Stimulated activated naive B cell treated with anti-CD40 and anti-IgM and Interleukin-4, amounts not matched to agents 10 μg/mL and 1 μg/mL and 100 μg/mL, for 72 hours (primary cell): ENCODE data around the gene ZNF738.
"Not testable (repeated sequence)": the region's sequence is repeated elsewhere in the genome, so short reads cannot be mapped to it uniquely, and the experiment has no call there.

Experiments
- ATAC-seq, 2 donors: fragments of 150-1000 bp; cut with Tn5 transposase; replicated peaks; 2 replicates each; pipeline ENCODE4 v1.10.0; 2021; ENCODE audit warnings: moderate library complexity in 1 of 2
- DNase-seq: peaks from one replicate; pipeline ENCODE4 v3.0.0; 2021
- H3K27ac Mint-ChIP-seq: one replicate; pipeline ENCODE4 v1.8.0; 2022; ENCODE audit warnings: mild to moderate bottlenecking, mixed read lengths
- H3K27me3 Mint-ChIP-seq, 2 donors: one replicate each; pipeline ENCODE4 v1.8.0; 2022; ENCODE audit warnings: mixed read lengths in 2 of 2
- H3K36me3 Mint-ChIP-seq, 2 donors: one replicate each; pipeline ENCODE4 v1.8.0; 2022; ENCODE audit warnings: mixed read lengths in 2 of 2, mild to moderate bottlenecking in 1 of 2
- H3K4me1 Mint-ChIP-seq, 2 donors: one replicate each; pipeline ENCODE4 v1.8.0; 2022; ENCODE audit warnings: mixed read lengths in 2 of 2, mild to moderate bottlenecking in 1 of 2
- H3K4me3 Mint-ChIP-seq, 2 donors: one replicate each; pipeline ENCODE4 v1.8.0; 2022; ENCODE audit warnings: mild to moderate bottlenecking in 2 of 2, mixed read lengths in 2 of 2, moderate library complexity in 1 of 2
- H3K9me3 Mint-ChIP-seq, 2 donors: one replicate each; pipeline ENCODE4 v1.8.0; 2022; ENCODE audit warnings: mixed read lengths in 2 of 2, mild to moderate bottlenecking in 1 of 2

ZNF738 gene

DNA sequence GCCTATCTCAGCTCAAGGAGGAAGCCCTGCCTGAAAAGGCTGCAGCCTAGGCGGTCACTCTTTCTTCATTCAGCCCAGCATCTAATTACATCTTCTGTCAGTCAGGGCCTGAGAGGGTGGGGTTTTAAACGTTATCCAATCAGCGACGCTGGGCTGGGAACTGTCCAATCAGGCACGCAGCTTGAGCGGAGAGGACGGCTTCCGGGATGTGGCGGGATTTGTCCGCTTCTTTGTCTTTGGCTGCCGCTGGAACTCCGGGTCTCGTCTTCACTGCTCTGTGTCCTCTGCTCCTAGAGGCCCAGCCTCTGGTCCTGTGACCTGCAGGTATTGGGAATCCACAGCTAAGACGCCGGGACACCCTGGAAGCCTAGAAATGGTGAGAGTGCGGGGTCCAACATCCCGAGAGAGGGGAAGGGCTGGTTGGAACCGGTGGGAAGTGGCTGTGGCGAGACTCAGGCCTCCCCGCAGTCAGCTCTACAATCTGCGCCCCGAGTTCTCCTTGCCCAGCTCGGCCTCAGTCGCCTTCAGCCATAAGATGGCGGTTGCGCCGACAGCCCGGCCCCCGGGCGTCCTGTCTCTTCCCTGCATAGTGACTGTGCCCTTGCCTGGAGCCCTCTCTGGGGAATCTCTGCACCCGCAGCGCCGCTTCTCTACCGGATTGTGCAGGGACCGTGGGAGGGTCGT lies at the start of gene ZNF738:
ZNF738 (plus strand) TSS at position 233 of the 684 bp plus-strand sequence; CDS start at position 374, 141 bp downstream.
- Mint-ChIP-seq H3K4me1 (peaks cover 2 to 5% of the 10 kb centered on the region in 2 donors), H3K27me3 (no peaks in the 10 kb centered on the region), H3K36me3 (peaks cover 14 to 17% of the 10 kb centered on the region in 2 donors), H3K9me3 (peaks cover 0 to 2% of the 10 kb centered on the region in 2 donors), H3K27ac (peak within 1 kb of the TSS; percentile 99), H3K4me3 (peak within 1 kb of the TSS; percentile 98 to 100)
- peak; percentile 98 for ATAC-seq
- peak; percentile 87 for DNase-seq

DNA sequence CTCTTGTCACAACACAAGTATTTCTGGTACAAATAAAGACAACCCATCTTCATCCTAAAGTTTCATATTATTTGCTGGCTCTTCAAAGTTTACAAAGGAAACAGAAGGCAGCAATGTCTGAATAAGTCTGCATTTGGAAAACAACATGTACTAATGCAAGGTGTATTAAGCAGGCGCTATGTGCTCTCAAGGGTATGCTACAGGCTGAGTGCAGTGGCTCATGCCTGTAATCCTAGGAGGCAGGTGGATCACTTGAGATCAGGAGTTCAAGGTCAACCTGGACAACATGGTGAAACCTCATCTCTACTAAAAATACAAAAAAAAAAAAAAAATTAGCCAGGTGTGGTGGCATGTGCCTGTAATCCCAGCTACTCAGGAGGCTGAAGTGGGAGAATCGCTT lies 46.0 kb upstream of the ZNF738 start:
- not testable (repeated sequence) for H3K4me3 Mint-ChIP-seq, DNase-seq, H3K9me3 Mint-ChIP-seq, H3K27me3 Mint-ChIP-seq, H3K27ac Mint-ChIP-seq, ATAC-seq
- Mint-ChIP-seq H3K36me3 (peaks cover 17 to 33% of the 10 kb centered on the region in 2 donors), H3K4me1 (peaks cover 7 to 26% of the 10 kb centered on the region in 2 donors)

DNA sequence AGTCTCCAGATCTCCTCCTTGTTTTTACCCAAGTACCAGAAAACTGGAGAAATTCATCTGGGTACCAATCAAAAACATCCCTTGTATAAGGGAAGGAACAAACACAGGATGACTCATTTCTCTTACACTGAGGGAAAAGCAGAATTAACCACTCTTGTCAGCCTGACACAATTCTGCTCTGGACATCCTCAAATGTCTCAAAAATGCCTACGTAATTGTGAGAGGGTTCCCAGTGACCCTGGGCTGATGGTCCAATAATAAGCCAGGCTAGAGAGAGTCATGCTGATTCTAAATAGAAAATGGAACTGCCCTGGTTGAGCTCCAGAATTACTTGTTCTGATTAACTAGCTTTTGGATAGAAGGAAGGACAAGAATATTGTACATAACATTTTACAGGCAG lies 44.1 kb upstream of the ZNF738 start:
- Mint-ChIP-seq H3K36me3 (peaks cover 8 to 32% of the 10 kb centered on the region in 2 donors), H3K4me3 (no peak overlapping the region)
- ATAC-seq, result peak; percentile 36 to 41

DNA sequence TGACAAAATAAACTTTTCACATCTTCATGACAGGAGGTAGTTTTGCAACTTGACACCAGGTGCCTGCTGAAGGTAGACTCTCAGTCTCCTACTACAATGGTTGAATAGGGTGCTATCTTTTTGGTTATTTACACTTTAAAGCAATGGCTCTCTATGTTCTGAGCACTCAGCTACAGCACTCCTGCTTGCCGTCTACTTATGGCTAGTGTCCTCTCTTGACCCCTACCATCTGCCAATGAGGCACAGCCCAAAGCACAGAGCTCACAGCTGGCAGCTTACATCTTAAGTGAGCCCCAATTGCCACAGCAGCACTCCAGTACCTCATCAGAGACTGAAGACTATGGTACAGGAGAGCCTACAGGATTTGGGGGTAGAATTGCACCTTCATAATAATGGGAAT lies 41.0 kb upstream of the ZNF738 start:
- DNase-seq, result no peak
- no peak for ATAC-seq
- H3K27ac Mint-ChIP-seq, result no peak overlapping the region
- H3K36me3 Mint-ChIP-seq, result peaks cover 23 to 49% of the 10 kb centered on the region in 2 donors
- H3K4me3 Mint-ChIP-seq, result no peak overlapping the region
- H3K9me3 Mint-ChIP-seq, result no peaks in the 10 kb centered on the region
- no peaks in the 10 kb centered on the region for H3K27me3 Mint-ChIP-seq
- peaks cover 18 to 52% of the 10 kb centered on the region in 2 donors for H3K4me1 Mint-ChIP-seq

More for the DNA sequence above, 44.1 kb upstream of the ZNF738 start:
- Mint-ChIP-seq H3K27ac (no peak overlapping the region), H3K27me3 (no peaks in the 10 kb centered on the region), H3K9me3 (no peaks in the 10 kb centered on the region), H3K4me1 (peaks cover 7 to 21% of the 10 kb centered on the region in 2 donors)
- no peak for DNase-seq

DNA sequence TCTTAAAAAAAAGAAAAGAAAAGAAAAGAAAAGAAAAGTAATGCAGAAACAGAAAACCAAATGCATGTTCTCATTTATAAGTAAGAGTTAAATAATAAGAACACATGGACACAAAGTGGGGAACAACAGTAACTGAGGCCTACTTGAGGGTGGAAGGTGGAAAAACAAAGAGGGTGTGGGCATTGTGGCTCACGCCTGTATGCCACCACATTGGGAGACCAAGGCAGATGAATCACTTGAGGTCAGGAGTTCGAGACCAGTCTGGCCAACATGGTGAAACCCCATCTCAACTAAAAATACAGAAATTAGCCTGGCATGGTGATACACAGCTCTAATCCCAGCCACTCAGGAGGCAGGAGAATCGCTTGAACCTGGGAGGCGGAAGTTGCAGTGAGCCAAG lies 37.7 kb upstream of the ZNF738 start:
- ATAC-seq, result no peak
- peaks cover 27 to 68% of the 10 kb centered on the region in 2 donors for H3K4me1 Mint-ChIP-seq
- H3K9me3 Mint-ChIP-seq, result peaks cover 2 to 7% of the 10 kb centered on the region in 2 donors
- no peak for DNase-seq
- H3K4me3 Mint-ChIP-seq, result no peak overlapping the region
- H3K36me3 Mint-ChIP-seq, result peaks cover 33 to 55% of the 10 kb centered on the region in 2 donors
- H3K27ac Mint-ChIP-seq, result peak overlapping the region; percentile 31
- no peaks in the 10 kb centered on the region for H3K27me3 Mint-ChIP-seq

DNA sequence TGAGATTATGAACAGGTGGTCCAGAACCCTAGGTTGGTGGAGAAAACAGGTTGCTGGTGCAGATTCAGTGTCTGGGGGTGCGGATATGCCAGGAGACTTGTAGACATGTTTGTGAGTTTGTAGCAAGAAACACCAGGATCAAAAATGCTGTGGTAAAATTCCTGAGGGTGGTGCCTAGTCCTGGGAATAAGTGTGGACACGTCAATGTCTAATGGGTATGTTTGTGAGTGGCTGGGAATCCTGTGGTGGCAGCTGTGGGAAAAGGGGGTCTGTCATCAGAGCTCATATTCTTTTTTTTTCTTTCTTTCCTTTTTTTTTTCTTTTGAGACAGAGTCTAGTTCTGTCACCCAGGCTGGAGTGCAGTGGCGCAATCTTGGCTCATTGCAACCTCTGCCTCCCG lies 36.8 kb upstream of the ZNF738 start:
- no peaks in the 10 kb centered on the region for H3K27me3 Mint-ChIP-seq
- H3K4me3 Mint-ChIP-seq, result no peak overlapping the region
- ATAC-seq (no peak), DNase-seq (no peak)
- H3K4me1 Mint-ChIP-seq, result peaks cover 31 to 73% of the 10 kb centered on the region in 2 donors
- H3K9me3 Mint-ChIP-seq, result peaks cover 6 to 11% of the 10 kb centered on the region in 2 donors
- H3K27ac Mint-ChIP-seq, result peak overlapping the region; percentile 62
- H3K36me3 Mint-ChIP-seq, result peaks cover 40 to 60% of the 10 kb centered on the region in 2 donors

DNA sequence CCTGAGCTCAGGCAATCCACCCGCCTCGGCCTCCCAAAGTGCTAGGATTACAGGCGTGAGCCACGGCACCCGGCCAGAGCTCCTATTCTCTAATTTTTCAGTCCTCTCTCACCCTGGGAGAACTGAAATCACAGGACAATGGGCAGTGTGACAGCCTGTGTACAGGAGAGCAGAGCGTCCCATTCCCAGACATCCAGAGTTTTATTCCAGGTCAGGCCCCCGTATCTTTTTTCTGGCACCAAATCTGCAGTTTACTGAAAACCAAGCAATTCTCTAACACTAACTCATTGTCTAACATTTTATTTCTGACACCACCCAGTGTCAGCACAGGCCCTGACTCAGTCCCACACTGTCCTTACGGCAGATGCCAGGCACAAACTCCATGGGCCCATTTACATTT lies 36.3 kb upstream of the ZNF738 start:
- no peak overlapping the region for H3K4me3 Mint-ChIP-seq
- ATAC-seq, result no peak
- peaks cover 43 to 60% of the 10 kb centered on the region in 2 donors for H3K36me3 Mint-ChIP-seq
- H3K4me1 Mint-ChIP-seq, result peaks cover 31 to 72% of the 10 kb centered on the region in 2 donors
- no peaks in the 10 kb centered on the region for H3K27me3 Mint-ChIP-seq
- H3K9me3 Mint-ChIP-seq, result peaks cover 6 to 11% of the 10 kb centered on the region in 2 donors
- no peak for DNase-seq
- H3K27ac Mint-ChIP-seq, result peak overlapping the region; percentile 62

DNA sequence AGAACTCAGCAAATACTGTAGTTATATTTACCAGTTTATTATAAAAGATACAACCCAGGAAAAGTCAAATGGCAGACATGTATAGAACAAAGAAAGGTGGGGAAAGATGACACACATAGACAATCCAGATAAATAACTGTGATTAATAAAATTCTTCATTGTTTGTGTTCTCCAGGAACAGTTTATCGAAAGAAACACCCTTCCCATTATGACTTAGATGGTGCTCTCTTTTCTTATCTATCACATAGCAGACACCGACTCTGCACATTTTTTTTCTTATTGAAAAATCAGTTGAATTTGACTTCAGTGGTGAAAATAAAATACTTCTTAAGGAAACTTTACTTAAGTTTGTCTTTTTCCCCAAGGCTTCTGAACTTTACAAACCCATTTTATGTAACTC lies 35.8 kb upstream of the ZNF738 start:
- Mint-ChIP-seq H3K9me3 (peaks cover 6 to 11% of the 10 kb centered on the region in 2 donors), H3K27ac (no peak overlapping the region), H3K4me1 (peaks cover 34 to 72% of the 10 kb centered on the region in 2 donors), H3K36me3 (peaks cover 48 to 60% of the 10 kb centered on the region in 2 donors), H3K27me3 (no peaks in the 10 kb centered on the region), H3K4me3 (no peak overlapping the region)
- ATAC-seq (no peak), DNase-seq (no peak)

DNA sequence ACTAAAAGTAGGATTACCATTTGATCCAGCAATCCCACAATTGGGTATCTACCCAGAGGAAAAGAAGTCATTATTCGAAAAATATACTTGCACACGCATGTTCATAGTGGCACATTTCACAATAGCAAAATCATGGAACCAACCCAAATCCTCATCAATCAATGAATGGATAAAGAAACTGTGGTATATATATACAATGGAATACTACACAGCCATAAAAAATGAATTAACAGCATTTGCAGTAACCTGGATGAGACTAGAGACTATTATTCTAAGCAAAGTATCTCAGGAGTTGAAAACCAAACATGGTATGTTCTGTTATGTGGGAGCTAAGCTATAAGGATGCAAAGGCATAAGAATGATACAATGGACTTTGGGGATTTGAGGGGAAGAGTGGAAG lies 32.6 kb upstream of the ZNF738 start:
- ATAC-seq, result no peak
- Mint-ChIP-seq H3K4me1 (peaks cover 31 to 61% of the 10 kb centered on the region in 2 donors), H3K36me3 (peaks cover 40 to 45% of the 10 kb centered on the region in 2 donors), H3K27me3 (no peaks in the 10 kb centered on the region), H3K4me3 (peak overlapping the region in 1 of 2 donors; percentile 4), H3K9me3 (peaks cover 6 to 11% of the 10 kb centered on the region in 2 donors), H3K27ac (no peak overlapping the region)
- DNase-seq, result no peak

DNA sequence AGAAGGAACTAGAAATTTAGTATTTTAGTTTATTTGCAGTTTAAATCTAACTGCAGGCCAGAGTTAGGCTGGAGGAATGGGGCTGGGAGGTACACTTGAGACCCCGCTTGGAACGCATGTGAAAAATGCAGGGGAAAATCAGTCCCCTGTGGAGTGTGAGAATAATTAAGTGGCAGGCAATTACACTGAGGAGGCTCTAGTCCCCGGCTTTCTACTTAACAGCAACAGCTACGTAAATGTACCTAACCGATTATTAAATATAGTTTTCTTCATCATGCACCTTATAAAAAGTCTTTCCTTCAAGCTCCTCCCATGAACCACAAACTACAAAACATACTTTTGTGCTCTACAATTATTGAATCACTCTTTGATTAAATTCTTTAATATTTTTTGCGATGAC lies 30.4 kb upstream of the ZNF738 start:
- H3K27ac Mint-ChIP-seq, result peak overlapping the region; percentile 100
- H3K36me3 Mint-ChIP-seq, result peaks cover 29 to 30% of the 10 kb centered on the region in 2 donors
- ATAC-seq (peak in 1 of 2 donors; percentile 12), DNase-seq (no peak)
- H3K4me3 Mint-ChIP-seq, result peak overlapping the region; percentile 100
- H3K9me3 Mint-ChIP-seq, result peaks cover 6 to 11% of the 10 kb centered on the region in 2 donors
- peaks cover 18 to 40% of the 10 kb centered on the region in 2 donors for H3K4me1 Mint-ChIP-seq
- H3K27me3 Mint-ChIP-seq, result no peaks in the 10 kb centered on the region

DNA sequence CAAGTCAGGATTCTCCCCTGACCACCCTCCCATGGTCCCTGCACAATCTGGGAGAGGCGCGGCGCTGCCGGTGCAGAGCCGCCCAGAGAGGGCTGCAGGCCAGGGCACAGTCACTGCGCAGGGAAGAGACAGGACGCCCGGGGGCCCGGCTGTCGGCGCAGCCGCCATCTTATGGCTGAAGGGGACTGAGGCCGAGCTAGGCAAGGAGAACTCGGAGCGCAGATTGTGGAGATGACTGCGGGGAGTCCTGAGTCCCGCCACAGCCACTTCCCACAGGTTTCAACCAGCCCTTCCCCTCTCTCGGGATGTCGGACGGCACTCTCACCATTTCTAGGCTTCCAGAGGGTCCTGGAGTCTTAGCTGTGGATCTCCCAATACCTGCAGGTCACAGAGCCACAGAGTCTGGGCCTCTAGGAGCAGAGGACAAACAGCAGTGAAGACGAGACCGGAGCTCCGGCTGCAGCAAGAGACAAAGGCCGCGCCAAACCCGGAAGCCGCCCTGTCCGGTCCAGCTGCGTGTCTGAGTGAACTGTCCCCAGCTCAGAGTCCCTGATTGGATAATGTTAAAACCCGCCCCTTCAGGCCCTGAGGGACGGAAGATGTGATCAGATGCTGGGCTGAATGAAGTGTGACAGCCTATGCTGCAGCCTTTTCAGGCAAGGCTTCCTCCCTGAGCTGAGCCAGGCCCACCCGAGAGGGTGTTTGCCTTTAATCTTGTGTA lies 29.8 kb upstream of the ZNF738 start, which contains the start of gene ZNF708:
ZNF708 (minus strand) TSS at position 526 of the 721 bp plus-strand sequence; CDS start at position 328, 198 bp downstream.
- peak within 1 kb of the TSS; percentile 100 for H3K27ac Mint-ChIP-seq
- peaks cover 6 to 11% of the 10 kb centered on the region in 2 donors for H3K9me3 Mint-ChIP-seq
- H3K4me3 Mint-ChIP-seq, result peak within 1 kb of the TSS; percentile 100
- peaks cover 16 to 34% of the 10 kb centered on the region in 2 donors for H3K4me1 Mint-ChIP-seq
- H3K27me3 Mint-ChIP-seq, result no peaks in the 10 kb centered on the region
- H3K36me3 Mint-ChIP-seq, result peaks cover 28 to 29% of the 10 kb centered on the region in 2 donors
- peak; percentile 87 for DNase-seq
- peak; percentile 100 for ATAC-seq

DNA sequence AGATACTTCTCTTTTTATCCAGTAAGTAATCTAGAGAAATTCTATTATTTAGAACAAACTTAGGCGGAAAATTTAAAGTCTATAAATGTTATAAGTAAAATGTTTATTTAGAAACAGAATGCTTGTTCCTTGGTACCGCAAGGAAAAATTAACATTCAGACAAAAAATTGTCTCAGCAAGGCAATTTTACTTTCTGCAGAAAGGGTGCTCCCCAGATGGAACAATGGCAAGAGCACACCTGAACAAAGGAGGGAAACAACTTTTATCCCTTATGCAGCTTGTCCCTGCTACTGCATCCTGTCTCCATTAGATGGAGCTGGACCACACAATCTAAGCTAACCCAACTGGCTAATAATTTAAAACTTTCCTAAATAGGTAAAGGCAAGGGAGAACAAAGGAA lies 23.1 kb upstream of the ZNF738 start:
- H3K27me3 Mint-ChIP-seq, result no peaks in the 10 kb centered on the region
- no peak for DNase-seq
- H3K9me3 Mint-ChIP-seq, result peaks cover 8 to 10% of the 10 kb centered on the region in 2 donors
- H3K4me3 Mint-ChIP-seq, result no peak overlapping the region
- H3K27ac Mint-ChIP-seq, result no peak overlapping the region
- H3K36me3 Mint-ChIP-seq, result peaks cover 2 to 3% of the 10 kb centered on the region in 2 donors
- ATAC-seq, result no peak
- H3K4me1 Mint-ChIP-seq, result no peaks in the 10 kb centered on the region

DNA sequence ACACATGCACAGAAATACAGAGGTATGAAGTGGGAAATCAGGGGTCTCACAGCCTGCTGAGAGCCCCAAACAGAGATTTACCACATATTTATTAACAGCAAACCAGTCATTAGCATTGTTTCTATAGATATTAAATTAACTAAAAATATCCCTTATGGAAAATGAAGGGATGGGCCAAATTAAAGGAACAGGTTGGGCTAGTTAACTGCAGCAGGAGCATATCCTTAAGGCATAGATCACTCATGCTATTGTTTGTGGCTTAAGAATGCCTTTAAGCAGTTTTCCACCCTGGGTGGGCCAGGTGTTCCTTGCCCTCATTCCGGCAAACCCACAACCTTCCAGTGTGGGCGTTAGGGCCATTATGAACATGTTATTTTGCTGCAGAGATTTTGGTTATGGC lies 14.0 kb upstream of the ZNF738 start:
- not testable (repeated sequence) for H3K4me1 Mint-ChIP-seq, DNase-seq, H3K27me3 Mint-ChIP-seq, H3K27ac Mint-ChIP-seq, H3K36me3 Mint-ChIP-seq, H3K4me3 Mint-ChIP-seq, ATAC-seq
- H3K9me3 Mint-ChIP-seq, result peaks cover 17 to 20% of the 10 kb centered on the region in 2 donors

DNA sequence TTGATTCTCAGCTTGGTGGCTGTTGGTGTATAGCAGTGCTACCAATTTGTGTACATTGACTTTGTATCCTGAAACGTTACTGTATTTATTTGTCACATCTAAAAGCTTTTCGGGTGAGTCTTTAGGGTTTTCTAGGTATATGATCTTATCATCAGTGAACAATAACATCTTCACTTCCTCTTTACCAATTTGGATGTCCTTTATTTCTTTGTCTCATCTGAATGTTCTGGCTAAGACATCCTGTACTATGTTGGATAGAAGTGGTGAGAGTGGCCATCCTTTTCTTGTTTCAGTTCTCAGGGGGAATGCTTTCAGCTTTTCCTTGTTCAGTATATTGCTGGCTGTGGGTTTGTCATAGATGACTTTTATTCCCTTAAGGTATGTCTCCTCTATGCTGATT lies 6.0 kb upstream of the ZNF738 start:
- no peak overlapping the region for H3K27ac Mint-ChIP-seq
- peaks cover 0 to 3% of the 10 kb centered on the region in 2 donors for H3K36me3 Mint-ChIP-seq
- H3K4me3 Mint-ChIP-seq, result no peak overlapping the region
- H3K27me3 Mint-ChIP-seq, result no peaks in the 10 kb centered on the region
- ATAC-seq, result no peak
- DNase-seq, result no peak
- peaks cover 2 to 6% of the 10 kb centered on the region in 2 donors for H3K4me1 Mint-ChIP-seq
- peaks cover 9 to 12% of the 10 kb centered on the region in 2 donors for H3K9me3 Mint-ChIP-seq
